WERI-Rb-1 (cell line): ENCODE data around the gene ZSCAN1.
A peak's percentile ranks its signal among the peaks of the same experiment; 100 is the strongest.
"Not testable (repeated sequence)": the region's sequence is repeated elsewhere in the genome, so short reads cannot be mapped to it uniquely, and the experiment has no call there.

Experiments
- DNase-seq: peaks from one replicate; pipeline ENCODE4 v3.0.0-alpha.2; 2020
- H3K27ac ChIP-seq: fragments of 250-450 bp; sonication (Bioruptor Pico); 2 replicates; pipeline ENCODE4 v1.5.1; 2020; ENCODE audit warnings: mild to moderate bottlenecking, moderate library complexity
- H3K27me3 ChIP-seq: fragments of 250-450 bp; sonication (Bioruptor Pico); 2 replicates; pipeline ENCODE4 v1.5.1; 2021; ENCODE audit warnings: mild to moderate bottlenecking, low read depth, moderate library complexity; ENCODE audit not compliant: insufficient read depth, severe bottlenecking
- H3K36me3 ChIP-seq: fragments of 250-450 bp; sonication (Bioruptor Pico); 2 replicates; pipeline ENCODE4 v1.5.1; 2020; ENCODE audit warnings: mild to moderate bottlenecking, moderate library complexity
- H3K4me3 ChIP-seq: 2 replicates; pipeline ENCODE4 v1.5.1; 2011; ENCODE audit warnings: low read depth, mild to moderate bottlenecking, control low read depth, low read length
- H3K9me3 ChIP-seq: fragments of 250-450 bp; sonication (Bioruptor Pico); 2 replicates; pipeline ENCODE4 v1.5.1; 2021; ENCODE audit warnings: mild to moderate bottlenecking, moderate library complexity; ENCODE audit not compliant: severe bottlenecking
- CTCF ChIP-seq: IDR thresholded peaks from 2 replicates; pipeline ENCODE4 v1.5.1; 2011; ENCODE audit warnings: low read depth, mild to moderate bottlenecking, control low read depth, inconsistent platforms, low read length

ZSCAN1 gene

GRCh38 chr19:58003174-58003828 is 30.5 kb upstream of the ZSCAN1 start:
- Histone ChIP-seq H3K4me3 (peak overlapping the region; percentile 99), H3K27ac (peak overlapping the region; percentile 96), H3K36me3 (peaks cover 76% of the 10 kb centered on the region), H3K9me3 (no peaks in the 10 kb centered on the region), H3K27me3 (no peaks in the 10 kb centered on the region)
- no peak for TF ChIP-seq CTCF
- DNase-seq = no peak

GRCh38 chr19:58007285-58007684 is 26.5 kb upstream of the ZSCAN1 start:
- Histone ChIP-seq H3K27me3 (no peaks in the 10 kb centered on the region), H3K36me3 (peaks cover 45% of the 10 kb centered on the region), H3K9me3 (no peaks in the 10 kb centered on the region), H3K27ac (no peak overlapping the region), H3K4me3 (no peak overlapping the region)
- TF ChIP-seq CTCF = peak; percentile 59
- peak; percentile 42 for DNase-seq

DNA sequence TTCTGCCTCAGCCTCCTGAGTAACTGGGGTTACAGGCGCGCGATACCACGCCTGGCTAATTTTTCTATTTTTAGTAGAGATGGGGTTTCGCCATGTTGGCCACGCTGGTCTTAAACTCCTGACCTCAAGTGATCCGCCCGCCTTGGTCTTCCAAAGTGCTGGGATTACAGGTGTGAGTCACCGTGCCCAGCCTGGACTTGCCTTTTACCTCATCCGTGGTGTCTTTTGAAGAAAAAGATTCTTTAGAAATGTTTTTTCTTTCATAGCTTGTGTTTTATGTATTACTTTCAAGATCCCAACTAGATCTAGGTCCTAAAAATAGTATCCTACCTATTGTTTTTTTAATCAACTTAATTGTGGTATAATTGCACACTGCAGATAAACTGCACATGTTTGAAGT is 24.9 kb upstream of the ZSCAN1 start:
- H3K36me3 ChIP-seq = peaks cover 37% of the 10 kb centered on the region

DNA sequence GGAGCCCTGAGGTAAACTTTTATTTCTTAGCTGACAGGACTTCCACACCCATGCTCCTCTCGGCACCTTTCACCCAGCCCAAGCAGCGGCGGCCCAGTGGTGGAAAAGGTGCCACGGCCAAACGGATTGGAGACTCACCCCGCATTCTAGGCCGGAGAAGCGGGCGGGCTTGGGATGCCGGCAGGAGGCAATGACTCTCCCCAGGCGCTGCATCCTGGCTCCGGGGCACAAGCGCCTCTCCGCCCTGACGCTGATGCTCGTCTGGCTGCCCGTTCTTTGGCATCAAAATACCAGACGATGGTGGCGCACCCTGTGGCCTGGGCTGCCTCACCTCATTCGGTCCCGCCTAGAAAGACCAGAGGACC is 24.5 kb upstream of the ZSCAN1 start:
- Histone ChIP-seq H3K9me3 (no peaks in the 10 kb centered on the region), H3K36me3 (peaks cover 33% of the 10 kb centered on the region), H3K4me3 (peak overlapping the region; percentile 85), H3K27me3 (no peaks in the 10 kb centered on the region), H3K27ac (peak overlapping the region; percentile 90)
- no peak for DNase-seq
- TF ChIP-seq CTCF = no peak

More for the DNA sequence above, 24.9 kb upstream of the ZSCAN1 start:
- not testable (repeated sequence) for H3K9me3 ChIP-seq, H3K27me3 ChIP-seq
- peak; percentile 65 for DNase-seq
- peak overlapping the region; percentile 90 for H3K27ac ChIP-seq
- peak overlapping the region; percentile 85 for H3K4me3 ChIP-seq

DNA sequence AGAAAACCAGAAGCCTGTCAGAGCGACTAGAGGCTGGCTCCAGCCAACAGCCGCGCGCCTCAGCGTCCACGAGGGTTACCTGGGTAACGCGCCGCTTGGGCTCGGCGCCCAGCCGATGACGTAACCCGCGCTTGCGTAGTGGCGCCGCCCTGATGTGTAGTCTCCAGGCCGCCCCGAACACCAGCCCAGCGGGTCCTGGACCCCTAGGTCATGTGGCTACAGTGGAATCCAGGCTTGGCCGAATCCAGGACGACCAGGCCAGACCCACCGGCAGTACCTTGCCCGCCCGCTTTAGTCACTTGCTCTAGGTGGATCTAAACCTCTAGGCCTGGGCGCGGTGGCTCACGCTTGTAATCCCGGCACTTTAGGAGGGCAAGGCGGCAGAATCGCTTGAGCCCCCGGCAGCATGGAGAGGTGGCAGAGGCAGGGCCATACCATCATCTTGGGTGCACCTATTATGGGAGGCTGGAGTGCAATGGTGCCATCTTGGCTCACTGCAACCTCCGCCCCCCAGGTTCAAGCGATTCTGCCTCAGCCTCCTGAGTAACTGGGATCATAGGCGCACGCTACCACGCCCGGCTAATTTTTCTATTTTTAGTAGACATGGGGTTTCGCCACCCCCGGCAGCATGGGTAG is 24.0 kb upstream of the ZSCAN1 start:
- Histone ChIP-seq H3K27ac (peak overlapping the region; percentile 90), H3K36me3 (peaks cover 28% of the 10 kb centered on the region), H3K9me3 (no peaks in the 10 kb centered on the region), H3K4me3 (peak overlapping the region; percentile 85), H3K27me3 (no peaks in the 10 kb centered on the region)
- peak; percentile 95 for DNase-seq
- no peak for TF ChIP-seq CTCF

GRCh38 chr19:58010507-58010906 is 23.3 kb upstream of the ZSCAN1 start:
- DNase-seq = no peak
- Histone ChIP-seq H3K9me3 (no peaks in the 10 kb centered on the region), H3K36me3 (peaks cover 21% of the 10 kb centered on the region), H3K27ac (peak overlapping the region; percentile 90; the same call in 1 of the 2 replicates), H3K4me3 (peak overlapping the region; percentile 85), H3K27me3 (no peaks in the 10 kb centered on the region)
- no peak for TF ChIP-seq CTCF
